Caco-2 (cell line): Measurements from ENCODE around the gene NELFA. TPM values are rescaled to one million over a fixed set of nuclear protein-coding genes. Genes with fewer than 3 reads are reported as not detected.
A peak's percentile ranks its signal among the peaks of the same experiment; 100 is the strongest.

Experiments used
- BruUV-seq: library from RNA; stranded (reverse); fragments of 400-500 nt; replicated peaks from 2 replicates; lab custom pipeline; 2021; lab: Mats Ljungman, UMichigan
- CTCF ChIA-PET: fragments of 300-600 bp; sonication (Branson Sonifier 250); formaldehyde crosslinking; loops from one replicate; lab custom pipeline; 2022; ENCODE audit warnings: antibody characterized with exemption; lab: Charles Lee
- POLR2A ChIA-PET: fragments of 300-600 bp; sonication (Branson Sonifier 250); formaldehyde crosslinking; loops from one replicate; lab custom pipeline; 2022; ENCODE audit warnings: antibody characterized with exemption; lab: Charles Lee
- DNase-seq, 2 experiments: peaks; one replicate each; pipeline versions ENCODE4 v3.0.0 to v3.0.0-alpha.2; 2020 to 2022
- H3K27me3 ChIP-seq: replicated peaks from 2 replicates; pipeline ENCODE4 v1.6.0; 2011; ENCODE audit warnings: low read length; ENCODE audit not compliant: control insufficient read depth, insufficient read depth
- H3K36me3 ChIP-seq: 2 replicates; pipeline ENCODE4 v1.5.1; 2011; ENCODE audit warnings: low read length; ENCODE audit not compliant: control insufficient read depth, insufficient read depth
- H3K4me1 ChIP-seq: fragments of 250-450 bp; sonication (Bioruptor Pico); 2 replicates; pipeline ENCODE4 v1.5.1; 2020; ENCODE audit warnings: mild to moderate bottlenecking
- H3K4me3 ChIP-seq: 2 replicates; pipeline ENCODE4 v1.5.1; 2011; ENCODE audit warnings: low read depth, mild to moderate bottlenecking, control low read depth, low read length
- H3K9me3 ChIP-seq: fragments of 250-450 bp; sonication (Bioruptor Pico); 2 replicates; pipeline ENCODE4 v1.5.1; 2020; ENCODE audit warnings: mild to moderate bottlenecking, moderate library complexity
- H3K27ac Mint-ChIP-seq: one replicate; pipeline ENCODE4 v1.8.0; 2022; ENCODE audit warnings: mixed read lengths; ENCODE audit not compliant: unreplicated experiment
- H3K27me3 Mint-ChIP-seq: one replicate; pipeline ENCODE4 v1.8.0; 2022; ENCODE audit warnings: mixed read lengths; ENCODE audit not compliant: insufficient read depth, unreplicated experiment
- H3K36me3 Mint-ChIP-seq: one replicate; pipeline ENCODE4 v1.8.0; 2022; ENCODE audit warnings: mild to moderate bottlenecking, mixed read lengths; ENCODE audit not compliant: insufficient read depth, unreplicated experiment
- H3K4me1 Mint-ChIP-seq: one replicate; pipeline ENCODE4 v1.8.0; 2022; ENCODE audit warnings: low read depth, mixed read lengths; ENCODE audit not compliant: unreplicated experiment
- H3K4me3 Mint-ChIP-seq: one replicate; pipeline ENCODE4 v1.8.0; 2022; ENCODE audit warnings: mild to moderate bottlenecking, moderate library complexity, mixed read lengths; ENCODE audit not compliant: unreplicated experiment
- H3K9me3 Mint-ChIP-seq: one replicate; pipeline ENCODE4 v1.8.0; 2022; ENCODE audit warnings: mixed read lengths; ENCODE audit not compliant: unreplicated experiment
- CTCF ChIP-seq, 2 experiments: fragments of 200-600 bp in 1 of 2; IDR thresholded peaks; 1 replicate in 1 of 2; 2 replicates in 1 of 2; pipeline versions ENCODE4 v1.5.1 to v1.8.0; 2011 to 2022; ENCODE audit warnings: antibody characterized with exemption in 1 of 2, control low read depth in 1 of 2, inconsistent platforms in 1 of 2, low read depth in 1 of 2, low read length in 1 of 2, mild to moderate bottlenecking in 1 of 2, moderate library complexity in 1 of 2; ENCODE audit not compliant: insufficient read depth in 1 of 2, severe bottlenecking in 1 of 2, unreplicated experiment in 1 of 2
- intact Hi-C: fragments of 100-400 bp; cut with micrococcal nuclease; formaldehyde crosslinking; loops from one replicate; pipeline ENCODE4 v1.10.0; 2022; ENCODE audit not compliant: unreplicated experiment
- total RNA-seq: library from RNA; stranded (reverse); gene quantifications from 2 replicates; pipeline ENCODE4 v1.2.3, GENCODE V29; 2022

The NELFA gene
- total RNA-seq, 1 experiment from 2014 or later = 53.0 TPM

GRCh38 chr4:2008671-2008920 lies 178 bp downstream of the NELFA start:
- no peak for TF ChIP-seq CTCF (IDR thresholded peaks at IDR 0.05; ENCODE audit: insufficient read depth in 1 of 2, low read depth in 1 of 2, low read length in 1 of 2, severe bottlenecking in 1 of 2, unreplicated experiment in 1 of 2)
- Mint-ChIP-seq H3K4me1 (peaks cover 6% of the 10 kb centered on the region), H3K9me3 (no peaks in the 10 kb centered on the region), H3K4me3 (peak overlapping the region; percentile 79), H3K36me3 (peaks cover 33% of the 10 kb centered on the region), H3K27me3 (no peaks in the 10 kb centered on the region), H3K27ac (peak overlapping the region; percentile 82)
- CTCF ChIA-PET = interaction anchor here (1.2 kb wide), 1 partner anchor 26 kb away, joined by 4 read pairs; no protein-coding TSS in a partner anchor
- POLR2A ChIA-PET = interaction anchor here (0.7 to 1.5 kb wide), 2 partner anchors 28 to 246 kb away, joined by 3 to 12 read pairs; no protein-coding TSS in a partner anchor
- no peaks in the 10 kb centered on the region for H3K27me3 ChIP-seq
- H3K36me3 ChIP-seq = no peaks in the 10 kb centered on the region; the same call in 1 of the 2 replicates
- H3K9me3 ChIP-seq = no peaks in the 10 kb centered on the region
- DNase-seq = no peak
- peak overlapping the region; percentile 100 for H3K4me3 ChIP-seq
- no peaks in the 10 kb centered on the region for H3K4me1 ChIP-seq
- no TSS peak for BruUV-seq
- intact Hi-C loops = loop anchor here (2.0 to 5.0 kb wide), 2 partner anchors 32 to 179 kb away; a partner anchor contains a TSS

GRCh38 chr4:2007804-2008670 lies 737 bp downstream of the NELFA start:
- no peak for TF ChIP-seq CTCF (IDR thresholded peaks at IDR 0.05; ENCODE audit: insufficient read depth in 1 of 2, low read depth in 1 of 2, low read length in 1 of 2, severe bottlenecking in 1 of 2, unreplicated experiment in 1 of 2)
- Histone ChIP-seq H3K27me3 (no peaks in the 10 kb centered on the region), H3K4me1 (no peaks in the 10 kb centered on the region), H3K36me3 (no peaks in the 10 kb centered on the region; the same call in 1 of the 2 replicates), H3K9me3 (no peaks in the 10 kb centered on the region), H3K4me3 (peak overlapping the region; percentile 100)
- Mint-ChIP-seq H3K9me3 (no peaks in the 10 kb centered on the region), H3K4me1 (peaks cover 6% of the 10 kb centered on the region), H3K27me3 (no peaks in the 10 kb centered on the region), H3K27ac (peak overlapping the region; percentile 82), H3K4me3 (peak overlapping the region; percentile 79), H3K36me3 (peaks cover 38% of the 10 kb centered on the region)
- intact Hi-C loops = loop anchor here (2.0 to 5.0 kb wide), 2 partner anchors 33 to 179 kb away; a partner anchor contains a TSS
- ChIA-PET POLR2A (interaction anchor here (0.7 to 1.5 kb wide), 2 partner anchors 28 to 42 kb away, joined by 3 to 12 read pairs; no protein-coding TSS in a partner anchor), CTCF (no interaction called here)
- BruUV-seq = no TSS peak
- no peak for DNase-seq

- BruUV-seq = TSS peak; percentile 52
- Histone ChIP-seq H3K36me3 (no peaks in the 10 kb centered on the region; the same call in 1 of the 2 replicates), H3K9me3 (no peaks in the 10 kb centered on the region), H3K27me3 (no peaks in the 10 kb centered on the region), H3K4me3 (peak overlapping the region; percentile 100), H3K4me1 (no peaks in the 10 kb centered on the region)
- Mint-ChIP-seq H3K4me1 (peaks cover 6% of the 10 kb centered on the region), H3K36me3 (peaks cover 42% of the 10 kb centered on the region), H3K27ac (no peak overlapping the region), H3K27me3 (no peaks in the 10 kb centered on the region), H3K9me3 (no peaks in the 10 kb centered on the region), H3K4me3 (peak overlapping the region; percentile 79)
- no peak for TF ChIP-seq CTCF (IDR thresholded peaks at IDR 0.05; ENCODE audit: insufficient read depth in 1 of 2, low read depth in 1 of 2, low read length in 1 of 2, severe bottlenecking in 1 of 2, unreplicated experiment in 1 of 2)
- intact Hi-C loops = loop anchor here (5.0 kb wide), 1 partner anchor 180 kb away; no protein-coding TSS in a partner anchor
- ChIA-PET POLR2A (interaction anchor here (0.7 kb wide), 1 partner anchor 42 kb away, joined by 3 read pairs; no protein-coding TSS in a partner anchor), CTCF (no interaction called here)
- no peak for DNase-seq
Observed at GRCh38 chr4:2006956-2007653, 1.7 kb downstream of the NELFA start.
